Fibroblast of villous mesenchyme (primary cell): ENCODE data around the gene TMEM242. TPM values are rescaled to one million over a fixed set of nuclear protein-coding genes. Genes with fewer than 3 reads are reported as not detected.

Experiments used
- DNase-seq: peaks from one replicate; pipeline ENCODE4 v3.0.0-alpha.2; 2010; ENCODE audit warnings: low read depth
- H3K4me3 ChIP-seq: 2 replicates; pipeline ENCODE4 v1.5.1; 2011; ENCODE audit warnings: low read depth, mild to moderate bottlenecking, low read length
- CTCF ChIP-seq: IDR thresholded peaks from 2 replicates; pipeline ENCODE4 v1.5.1; 2012; ENCODE audit warnings: low read depth, mild to moderate bottlenecking, low read length; ENCODE audit not compliant: insufficient read depth
- total RNA-seq: library from RNA; depleted of rRNA; stranded (reverse); fragments of >200 nt; gene quantifications from 2 replicates; pipeline ENCODE4 v1.2.3, GENCODE V29; 2012

TMEM242 gene
- total RNA-seq, 1 donor = 4.3 TPM

- DNase-seq = peak; percentile 42
- no peak overlapping the region for H3K4me3 ChIP-seq
- no peak for TF ChIP-seq CTCF
Measured at GRCh38 chr6:157272866-157273755, 50.2 kb downstream of the TMEM242 start.

- no peak for TF ChIP-seq CTCF
Measured at GRCh38 chr6:157272372-157272771, 50.9 kb downstream of the TMEM242 start.

GRCh38 chr6:157271911-157272310 is 51.4 kb downstream of the TMEM242 start:
- TF ChIP-seq CTCF = no peak
- H3K4me3 ChIP-seq = no peak overlapping the region
- no peak for DNase-seq

More at GRCh38 chr6:157272372-157272771, 50.9 kb downstream of the TMEM242 start:
- H3K4me3 ChIP-seq = no peak overlapping the region
- no peak for DNase-seq

- TF ChIP-seq CTCF = no peak
- DNase-seq = no peak
- H3K4me3 ChIP-seq = no peak overlapping the region
Measured at GRCh38 chr6:157271441-157271840, 51.9 kb downstream of the TMEM242 start.

GRCh38 chr6:157270916-157271315 is 52.4 kb downstream of the TMEM242 start:
- DNase-seq = no peak
- H3K4me3 ChIP-seq = no peak overlapping the region
- TF ChIP-seq CTCF = no peak

- DNase-seq = no peak
- TF ChIP-seq CTCF = no peak
- no peak overlapping the region for H3K4me3 ChIP-seq
Measured at GRCh38 chr6:157270308-157270707, 53.0 kb downstream of the TMEM242 start.
